GM18951 (cell line): ENCODE results near the gene SLC4A4.

Experiments
- POLR2A ChIP-seq: IDR thresholded peaks from 4 replicates; pipeline ENCODE4 v1.6.1; 2011; ENCODE audit warnings: mild to moderate bottlenecking; ENCODE audit not compliant: insufficient read length, insufficient read depth; ENCODE audit errors: extremely low read depth
- in situ Hi-C: fragments of 300-500 bp; cut with MboI; formaldehyde crosslinking; loops from one replicate; pipeline ENCODE4 v1.12.0; 2022; ENCODE audit warnings: low sequenced_read_pairs, mixed read lengths, inconsistent platforms; ENCODE audit not compliant: unreplicated experiment

Gene SLC4A4

DNA sequence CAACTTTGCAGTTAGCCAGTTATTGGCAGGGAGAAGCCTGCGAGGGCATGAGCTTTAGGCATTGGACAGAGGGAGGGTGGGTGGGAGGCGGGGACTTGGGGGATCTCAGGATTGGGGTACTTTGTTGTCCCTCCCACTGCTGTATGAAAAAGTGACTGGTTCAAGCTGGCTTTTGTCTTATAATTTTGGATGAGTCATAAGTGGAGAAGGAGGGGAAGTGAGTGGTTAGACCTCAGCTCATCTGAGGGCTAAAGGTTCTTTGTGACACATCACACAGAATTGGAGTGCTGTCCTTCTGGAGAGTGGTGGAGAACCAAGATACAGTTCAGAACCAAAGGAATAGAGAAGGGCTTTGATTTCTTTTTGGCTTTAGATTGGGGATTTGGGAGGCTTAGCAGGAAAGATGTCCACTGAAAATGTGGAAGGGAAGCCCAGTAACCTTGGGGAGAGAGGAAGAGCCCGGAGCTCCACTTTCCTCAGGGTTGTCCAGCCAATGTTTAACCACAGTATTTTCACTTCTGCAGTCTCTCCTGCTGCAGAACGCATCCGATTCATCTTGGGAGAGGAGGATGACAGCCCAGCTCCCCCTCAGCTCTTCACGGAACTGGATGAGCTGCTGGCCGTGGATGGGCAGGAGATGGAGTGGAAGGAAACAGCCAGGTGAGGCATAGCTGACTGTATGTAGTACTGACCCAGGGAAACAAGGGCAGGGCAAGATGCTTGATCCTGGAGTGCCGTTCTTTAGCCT is at the start of gene SLC4A4:
Gene SLC4A4 (plus strand): TSS at position 175 of the 748 bp plus-strand sequence.
- in situ Hi-C loops = no loop called here
- no peak for TF ChIP-seq POLR2A

GRCh38 chr4:71290074-71290473 is 48.7 kb upstream of the SLC4A4 start:
- in situ Hi-C loops = no loop called here
- no peak for TF ChIP-seq POLR2A

- TF ChIP-seq POLR2A = no peak
- in situ Hi-C loops = no loop called here
These were observed 48.3 kb upstream of the SLC4A4 start for GRCh38 chr4:71290476-71290875.

DNA sequence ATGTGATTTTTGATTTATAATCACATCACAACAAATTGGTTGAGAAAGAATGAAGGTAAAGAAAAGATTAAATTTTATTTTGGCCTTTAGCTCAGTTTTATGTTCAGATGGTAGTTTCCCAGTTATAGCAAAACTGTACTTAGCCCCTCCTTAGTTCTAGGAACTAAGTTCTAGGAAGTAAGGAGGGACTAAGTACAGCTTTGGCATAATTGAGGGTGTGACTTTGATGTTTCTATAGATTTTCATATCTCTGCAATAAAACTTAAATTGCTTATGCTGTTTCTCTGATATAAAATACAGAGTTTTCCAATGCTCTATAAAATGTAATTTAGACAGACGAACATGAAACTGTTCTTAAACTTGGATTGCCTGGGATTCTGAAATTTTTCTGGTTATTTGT is 46.6 kb upstream of the SLC4A4 start:
- no peak for TF ChIP-seq POLR2A
- in situ Hi-C loops = no loop called here

DNA sequence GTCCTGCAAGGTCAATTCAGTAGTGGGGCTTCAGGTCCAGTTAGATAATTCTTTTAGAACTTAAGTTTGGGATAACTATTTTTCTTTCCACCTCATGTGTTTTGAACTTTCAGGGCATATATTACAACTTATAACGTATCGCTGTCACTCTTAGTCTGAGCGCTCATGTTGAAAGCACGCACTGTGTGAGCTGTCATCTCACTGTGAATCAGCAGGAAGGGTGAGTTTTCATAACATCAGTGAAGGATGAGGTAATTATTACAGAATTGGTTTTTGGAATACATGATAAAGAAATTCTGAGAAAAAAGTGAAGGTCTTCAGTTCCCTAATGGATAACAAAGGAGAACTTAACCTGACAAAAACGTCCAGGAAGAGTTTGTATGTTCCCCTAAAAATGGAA is 45.1 kb upstream of the SLC4A4 start:
- in situ Hi-C loops = no loop called here
- TF ChIP-seq POLR2A = no peak

- in situ Hi-C loops = no loop called here
- no peak for TF ChIP-seq POLR2A
These were observed 44.5 kb upstream of the SLC4A4 start for GRCh38 chr4:71294301-71294700.

- no peak for TF ChIP-seq POLR2A
- in situ Hi-C loops = no loop called here
These were observed 41.9 kb upstream of the SLC4A4 start for GRCh38 chr4:71296945-71297344.

GRCh38 chr4:71300362-71300761 is 38.5 kb upstream of the SLC4A4 start:
- TF ChIP-seq POLR2A = no peak
- in situ Hi-C loops = no loop called here

DNA sequence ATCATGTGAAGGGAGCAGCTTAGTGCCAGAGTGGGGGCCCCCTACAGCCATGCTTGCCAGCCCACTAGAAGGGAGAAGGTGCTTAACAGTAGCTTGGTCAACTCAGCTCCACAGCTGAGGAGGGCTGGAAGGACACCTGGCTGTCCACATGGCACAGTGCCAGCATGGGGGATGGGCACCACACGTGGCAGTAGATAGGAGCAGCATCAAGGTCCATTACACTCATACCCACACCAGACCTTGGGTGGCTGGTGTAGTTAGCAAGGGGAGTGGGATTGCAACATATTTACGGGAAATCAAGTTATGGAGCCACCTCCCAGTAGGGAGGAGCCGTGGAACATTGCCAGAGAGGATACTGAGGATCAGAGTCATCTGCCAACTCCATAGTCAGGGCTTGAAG is 37.9 kb upstream of the SLC4A4 start:
- in situ Hi-C loops = no loop called here

GRCh38 chr4:71303287-71303686 is 35.5 kb upstream of the SLC4A4 start:
- in situ Hi-C loops = no loop called here

More for the DNA sequence above, 37.9 kb upstream of the SLC4A4 start:
- no peak for TF ChIP-seq POLR2A

DNA sequence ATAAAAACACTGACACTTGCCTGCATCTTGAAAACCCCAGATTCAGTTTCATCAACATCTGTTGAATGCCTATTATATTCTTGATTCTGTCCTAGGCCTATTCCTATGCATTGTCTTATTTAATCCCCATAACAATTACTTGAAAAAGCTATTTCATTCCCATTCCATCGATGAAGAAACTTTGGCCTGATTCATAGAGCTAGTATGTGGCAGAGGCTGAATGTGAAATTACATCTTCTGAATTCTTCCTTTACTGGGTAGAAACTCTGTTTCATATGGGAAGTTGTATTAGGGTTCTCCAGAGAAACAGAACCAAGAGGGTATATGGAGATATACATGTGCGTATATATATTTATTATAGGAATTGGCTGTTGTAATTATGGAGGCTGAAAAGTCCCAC is 35.0 kb upstream of the SLC4A4 start:
- in situ Hi-C loops = no loop called here

More at GRCh38 chr4:71303287-71303686, 35.5 kb upstream of the SLC4A4 start:
- no peak for TF ChIP-seq POLR2A

DNA sequence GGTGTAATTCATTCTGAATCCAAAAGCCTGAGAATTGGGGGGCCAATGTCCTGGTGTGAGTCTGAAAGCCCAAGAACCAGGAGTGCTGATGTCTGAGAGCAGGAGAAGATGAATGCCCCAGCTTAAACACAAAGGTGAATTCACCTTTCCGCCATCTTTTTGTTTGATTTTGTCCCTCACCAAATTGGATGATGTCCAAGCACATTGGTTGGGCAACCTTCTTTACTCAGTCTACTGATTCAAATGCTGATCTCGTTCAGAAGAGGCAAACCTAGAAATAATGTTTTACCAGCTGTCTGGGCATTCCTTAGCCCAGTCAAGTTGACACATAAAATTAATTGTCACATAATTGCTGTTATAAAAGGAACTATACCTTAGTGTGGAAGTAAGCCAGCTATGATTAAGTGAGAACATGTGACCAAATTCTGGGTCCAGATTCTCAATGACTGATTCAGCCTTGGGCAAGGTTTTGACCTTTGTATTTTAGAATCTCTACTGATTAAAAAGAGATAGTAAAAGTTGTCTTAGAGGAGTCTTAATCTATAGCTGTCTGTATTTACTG is 34.5 kb upstream of the SLC4A4 start:
- in situ Hi-C loops = no loop called here
- no peak for TF ChIP-seq POLR2A

More for the DNA sequence above, 35.0 kb upstream of the SLC4A4 start:
- no peak for TF ChIP-seq POLR2A

DNA sequence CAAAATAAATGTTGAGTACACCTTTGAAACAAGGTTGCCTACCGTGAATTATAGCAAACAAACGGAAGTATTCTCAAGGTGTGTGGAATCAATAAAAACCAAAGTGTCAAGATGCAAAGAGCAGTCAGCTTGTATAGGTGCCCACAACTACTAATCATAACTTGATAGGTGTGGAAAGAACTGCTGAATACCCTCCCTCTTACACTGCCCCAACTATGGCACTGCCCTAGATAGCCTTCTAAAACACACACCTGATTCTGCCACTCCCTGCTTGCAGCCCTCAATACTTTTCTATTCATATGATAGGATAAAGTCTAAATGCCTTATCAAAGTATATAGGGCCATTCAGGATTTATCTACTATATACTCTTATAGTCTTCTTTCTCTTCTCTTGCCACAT is 31.1 kb upstream of the SLC4A4 start:
- TF ChIP-seq POLR2A = no peak
- in situ Hi-C loops = no loop called here

- no peak for TF ChIP-seq POLR2A
- in situ Hi-C loops = no loop called here
These were observed 16.4 kb upstream of the SLC4A4 start for GRCh38 chr4:71322425-71322824.
